Neuronal stem cell (in vitro differentiated cells): ENCODE data around the gene ASAH2B.
"Not testable (repeated sequence)": the region's sequence is repeated elsewhere in the genome, so short reads cannot be mapped to it uniquely, and the experiment has no call there.

Source experiments
- DNase-seq: peaks from one replicate; pipeline ENCODE4 v3.0.0-alpha.2; 2013; ENCODE audit warnings: low spot score
- H2AFZ ChIP-seq: one replicate; pipeline ENCODE4 v1.6.1; 2013; ENCODE audit warnings: mild to moderate bottlenecking, low read length, inconsistent platforms
- H2AK5ac ChIP-seq: 2 replicates; pipeline ENCODE4 v1.6.1; 2013; ENCODE audit warnings: low read depth, mild to moderate bottlenecking, inconsistent platforms, low read length, moderate library complexity, mixed read lengths
- H2BK120ac ChIP-seq: 2 replicates; pipeline ENCODE4 v1.6.1; 2013; ENCODE audit warnings: low read depth, mild to moderate bottlenecking, inconsistent platforms, low read length, moderate library complexity, mixed read lengths
- H2BK12ac ChIP-seq: one replicate; pipeline ENCODE4 v1.6.1; 2013; ENCODE audit warnings: low read length, inconsistent platforms
- H2BK15ac ChIP-seq: 2 replicates; pipeline ENCODE4 v1.6.1; 2013; ENCODE audit warnings: mild to moderate bottlenecking, low read length, inconsistent platforms, mixed read lengths
- H2BK5ac ChIP-seq: one replicate; pipeline ENCODE4 v1.6.1; 2013; ENCODE audit warnings: inconsistent platforms, mild to moderate bottlenecking, low read length, moderate library complexity
- H3K14ac ChIP-seq: one replicate; pipeline ENCODE4 v1.6.1; 2013; ENCODE audit warnings: low read length, inconsistent platforms
- H3K18ac ChIP-seq: 2 replicates; pipeline ENCODE4 v1.6.1; 2013; ENCODE audit warnings: low read length, inconsistent platforms
- H3K23ac ChIP-seq: 2 replicates; pipeline ENCODE4 v1.6.1; 2013; ENCODE audit warnings: low read depth, mild to moderate bottlenecking, mixed read lengths, low read length, inconsistent platforms; ENCODE audit not compliant: poor library complexity
- H3K27ac ChIP-seq: replicated peaks from 3 replicates; pipeline ENCODE4 v1.5.1; 2013; ENCODE audit warnings: low read length, inconsistent platforms
- H3K27me3 ChIP-seq, 3 experiments: 2 replicates each; pipeline ENCODE4 v1.6.1; 2013; ENCODE audit warnings: low read length in 3 of 3, mild to moderate bottlenecking in 2 of 3, inconsistent platforms in 1 of 3, low read depth in 1 of 3, mixed read lengths in 1 of 3, moderate library complexity in 1 of 3; ENCODE audit not compliant: control insufficient read depth in 3 of 3, insufficient read depth in 3 of 3
- H3K36me3 ChIP-seq, 2 donors: replicated peaks in 1 of 2; 2 replicates each; pipeline ENCODE4 v1.6.1; 2013; ENCODE audit warnings: low read length in 2 of 2; ENCODE audit not compliant: control insufficient read depth in 2 of 2, insufficient read depth in 2 of 2
- H3K4ac ChIP-seq: 2 replicates; pipeline ENCODE4 v1.6.1; 2013; ENCODE audit warnings: inconsistent platforms, mild to moderate bottlenecking, low read length, moderate library complexity
- H3K4me1 ChIP-seq, 2 donors: 1 replicate in 1 of 2; 2 replicates in 1 of 2; pipeline ENCODE4 v1.6.1; 2013; ENCODE audit warnings: low read length in 2 of 2, low read depth in 1 of 2; ENCODE audit not compliant: control insufficient read depth in 2 of 2, insufficient read depth in 1 of 2
- H3K4me2 ChIP-seq: one replicate; pipeline ENCODE4 v1.6.1; 2013; ENCODE audit warnings: mild to moderate bottlenecking, low read length, inconsistent platforms; ENCODE audit not compliant: insufficient read depth, poor library complexity, severe bottlenecking
- H3K4me3 ChIP-seq, 2 donors: 2 replicates each; pipeline ENCODE4 v1.5.1; 2013; ENCODE audit warnings: low read length in 2 of 2, mild to moderate bottlenecking in 2 of 2, inconsistent platforms in 1 of 2, moderate library complexity in 1 of 2
- H3K79me1 ChIP-seq: one replicate; pipeline ENCODE4 v1.6.1; 2013; ENCODE audit warnings: low read depth, mild to moderate bottlenecking, inconsistent platforms, low read length, moderate library complexity
- H3K9ac ChIP-seq: one replicate; pipeline ENCODE4 v1.6.1; 2013; ENCODE audit warnings: mild to moderate bottlenecking, low read depth, low read length, inconsistent platforms; ENCODE audit not compliant: poor library complexity
- H3K9me3 ChIP-seq, 2 donors: replicated peaks in 1 of 2; 2 replicates each; pipeline versions ENCODE3 to v1.6.1; 2013; ENCODE audit warnings: low read length in 2 of 2, mild to moderate bottlenecking in 2 of 2, inconsistent platforms in 1 of 2, low read depth in 1 of 2, mixed read lengths in 1 of 2, moderate library complexity in 1 of 2; ENCODE audit not compliant: control insufficient read depth in 2 of 2, insufficient read depth in 1 of 2
- H4K8ac ChIP-seq: one replicate; pipeline ENCODE4 v1.6.1; 2013; ENCODE audit warnings: low read depth, mild to moderate bottlenecking, inconsistent platforms, low read length, moderate library complexity
- H4K91ac ChIP-seq: one replicate; pipeline ENCODE4 v1.6.1; 2013; ENCODE audit warnings: low read length, low read depth, mild to moderate bottlenecking, inconsistent platforms; ENCODE audit not compliant: poor library complexity
- WGBS, 2 donors: extraction: QIAGEN DNeasy Blood & Tissue Kit; methylation state at CpG; one replicate each; pipeline ENCODE4 v1.1.7; 2013; ENCODE audit warnings: missing lambda C conversion rate in 2 of 2, mixed read lengths in 1 of 2; ENCODE audit not compliant: insufficient read length in 2 of 2, insufficient replicate concordance in 1 of 2; ENCODE audit errors: extremely low coverage in 2 of 2; 5-methylcytosine and 5-hydroxymethylcytosine counted together

ASAH2B gene

GRCh38 chr10:50704436-50705079 is 35.2 kb upstream of the ASAH2B start:
- not testable (repeated sequence) for H3K36me3 ChIP-seq, H2BK12ac ChIP-seq, H3K9ac ChIP-seq, H2BK5ac ChIP-seq, H4K91ac ChIP-seq, DNase-seq, H3K4me1 ChIP-seq, H3K4ac ChIP-seq, H3K4me2 ChIP-seq, H4K8ac ChIP-seq, H3K27ac ChIP-seq, H3K9me3 ChIP-seq, H3K79me1 ChIP-seq, H2BK120ac ChIP-seq, H3K27me3 ChIP-seq, H3K23ac ChIP-seq, H2BK15ac ChIP-seq, H2AK5ac ChIP-seq, H3K14ac ChIP-seq, H3K4me3 ChIP-seq, H3K18ac ChIP-seq, H2AFZ ChIP-seq
- no CpG with 5 or more reads among the region's 5 CpGs for WGBS, 2 donors

GRCh38 chr10:50706006-50706405 is 33.7 kb upstream of the ASAH2B start:
- not testable (repeated sequence) for H3K36me3 ChIP-seq, H2BK12ac ChIP-seq, H3K23ac ChIP-seq, H3K9ac ChIP-seq, H2AFZ ChIP-seq, H3K18ac ChIP-seq, H3K14ac ChIP-seq, H3K27me3 ChIP-seq, H2BK15ac ChIP-seq, H3K27ac ChIP-seq, DNase-seq, H3K4me2 ChIP-seq, H3K9me3 ChIP-seq, H2BK5ac ChIP-seq, H3K4me1 ChIP-seq, H4K8ac ChIP-seq, H3K4ac ChIP-seq, H2AK5ac ChIP-seq, H2BK120ac ChIP-seq, H4K91ac ChIP-seq, H3K79me1 ChIP-seq, H3K4me3 ChIP-seq
- no CpG with 5 or more reads among the region's 1 CpG for WGBS, 2 donors

- H4K91ac ChIP-seq, H3K27ac ChIP-seq, H3K4me2 ChIP-seq, H2BK15ac ChIP-seq, H3K79me1 ChIP-seq, H4K8ac ChIP-seq, H3K27me3 ChIP-seq, H3K9me3 ChIP-seq, H3K4me3 ChIP-seq, H3K18ac ChIP-seq, DNase-seq, H2BK5ac ChIP-seq, H3K36me3 ChIP-seq, H3K4ac ChIP-seq, H3K4me1 ChIP-seq, H2AK5ac ChIP-seq, H2BK12ac ChIP-seq, H3K9ac ChIP-seq, H3K14ac ChIP-seq, H2BK120ac ChIP-seq, H2AFZ ChIP-seq, H3K23ac ChIP-seq: not testable (repeated sequence)
- no CpG with 5 or more reads among the region's 13 CpGs for WGBS, 2 donors
These were observed 29.5 kb upstream of the ASAH2B start for GRCh38 chr10:50710241-50710640.

- H2BK15ac ChIP-seq, H3K23ac ChIP-seq, H3K4ac ChIP-seq, H3K36me3 ChIP-seq, H3K9ac ChIP-seq, H2AK5ac ChIP-seq, H2BK5ac ChIP-seq, DNase-seq, H4K91ac ChIP-seq, H3K9me3 ChIP-seq, H3K79me1 ChIP-seq, H3K18ac ChIP-seq, H4K8ac ChIP-seq, H3K27me3 ChIP-seq, H2AFZ ChIP-seq, H3K4me2 ChIP-seq, H3K14ac ChIP-seq, H3K4me1 ChIP-seq, H2BK12ac ChIP-seq, H2BK120ac ChIP-seq, H3K27ac ChIP-seq, H3K4me3 ChIP-seq: not testable (repeated sequence)
- WGBS, 2 donors = no CpG with 5 or more reads among the region's 5 CpGs
These were observed 15.9 kb upstream of the ASAH2B start for GRCh38 chr10:50723812-50724211.
